Neural progenitor cell (in vitro differentiated cells): ENCODE results near the gene FBXO7. TPM values are rescaled to one million over a fixed set of nuclear protein-coding genes. Genes with fewer than 3 reads are reported as not detected.
A peak's percentile ranks its signal among the peaks of the same experiment; 100 is the strongest.

ENCODE experiments used
- DNase-seq: peaks from one replicate; pipeline ENCODE4 v3.0.0-alpha.2; 2016; ENCODE audit warnings: low spot score
- H2AFZ ChIP-seq: fragments of 200-600 bp; sonication (generic); replicated peaks from 2 replicates; pipeline ENCODE4 v1.6.1; 2016; ENCODE audit warnings: antibody characterized with exemption
- H3F3A ChIP-seq: fragments of 200-600 bp; sonication (generic); 2 replicates; pipeline ENCODE4 v1.6.1; 2016; ENCODE audit warnings: antibody characterized with exemption, low read depth
- H3K27ac ChIP-seq: fragments of 200-600 bp; sonication (generic); 2 replicates; pipeline ENCODE4 v1.5.1; 2016; ENCODE audit warnings: mild to moderate bottlenecking
- H3K27me3 ChIP-seq: fragments of 200-600 bp; sonication (generic); 2 replicates; pipeline ENCODE4 v1.6.1; 2016; ENCODE audit warnings: mild to moderate bottlenecking, moderate library complexity
- H3K36me3 ChIP-seq: fragments of 200-600 bp; sonication (generic); 2 replicates; pipeline ENCODE4 v1.5.1; 2016
- H3K4me1 ChIP-seq: fragments of 200-600 bp; sonication (generic); 2 replicates; pipeline ENCODE4 v1.6.1; 2016; ENCODE audit warnings: mixed run types
- H3K4me2 ChIP-seq: fragments of 200-600 bp; sonication (generic); 2 replicates; pipeline ENCODE4 v1.6.1; 2016
- H3K4me3 ChIP-seq: fragments of 200-600 bp; sonication (generic); 2 replicates; pipeline ENCODE4 v1.5.1; 2016
- H3K79me2 ChIP-seq: fragments of 200-600 bp; sonication (generic); 2 replicates; pipeline ENCODE4 v1.6.1; 2016; ENCODE audit warnings: low read depth
- H3K9ac ChIP-seq: fragments of 200-600 bp; sonication (generic); 2 replicates; pipeline ENCODE4 v1.6.1; 2016
- H3K9me3 ChIP-seq: fragments of 200-600 bp; sonication (generic); 2 replicates; pipeline ENCODE4 v1.5.1; 2016; ENCODE audit warnings: low read depth
- H4K20me1 ChIP-seq: fragments of 200-600 bp; sonication (generic); 2 replicates; pipeline ENCODE4 v1.6.1; 2016; ENCODE audit warnings: low read depth
- H3K27ac Mint-ChIP-seq: 3 replicates; pipeline ENCODE4 v1.8.0; 2021; ENCODE audit warnings: mixed read lengths
- H3K27me3 Mint-ChIP-seq: 2 replicates; pipeline ENCODE4 v1.8.0; 2022; ENCODE audit warnings: low read depth, mild to moderate bottlenecking, inconsistent platforms, moderate library complexity, mixed read lengths; ENCODE audit not compliant: insufficient read depth
- H3K36me3 Mint-ChIP-seq: 3 replicates; pipeline ENCODE4 v1.8.0; 2021; ENCODE audit warnings: mixed read lengths
- H3K4me1 Mint-ChIP-seq: 3 replicates; pipeline ENCODE4 v1.8.0; 2021; ENCODE audit warnings: mixed read lengths
- H3K4me3 Mint-ChIP-seq: 3 replicates; pipeline ENCODE4 v1.8.0; 2021; ENCODE audit warnings: mild to moderate bottlenecking, moderate library complexity, mixed read lengths
- H3K9me3 Mint-ChIP-seq: 3 replicates; pipeline ENCODE4 v1.8.0; 2020; ENCODE audit warnings: mixed read lengths
- CTCF ChIP-seq: fragments of 200-600 bp; sonication (generic); IDR thresholded peaks from 2 replicates; pipeline ENCODE4 v1.5.1; 2017; ENCODE audit warnings: antibody characterized with exemption, mild to moderate bottlenecking
- EZH2 ChIP-seq: fragments of 200-600 bp; sonication (generic); IDR thresholded peaks from 2 replicates; pipeline ENCODE4 v1.6.1; 2017; ENCODE audit warnings: antibody characterized with exemption, mild to moderate bottlenecking, moderate library complexity
- EZH2phosphoT487 ChIP-seq: fragments of 200-600 bp; sonication (generic); IDR thresholded peaks from 2 replicates; pipeline ENCODE4 v1.6.1; 2017; ENCODE audit warnings: antibody characterized with exemption
- total RNA-seq: library from RNA; depleted of rRNA; stranded (reverse); fragments of >200 nt; gene quantifications from 2 replicates; pipeline ENCODE4 v1.2.3, GENCODE V29; 2015; ENCODE audit warnings: low replicate concordance

The FBXO7 gene
- total RNA-seq, 1 donor from 2014 or later: 65.2 TPM

- Histone ChIP-seq H3K27ac (no peak overlapping the region), H2AFZ (no peak overlapping the region), H3K4me3 (no peak overlapping the region), H4K20me1 (no peaks in the 10 kb centered on the region), H3K4me2 (no peak overlapping the region), H3K9ac (no peak overlapping the region), H3F3A (no peaks in the 10 kb centered on the region), H3K4me1 (no peaks in the 10 kb centered on the region), H3K9me3 (no peaks in the 10 kb centered on the region), H3K79me2 (no peaks in the 10 kb centered on the region), H3K36me3 (no peaks in the 10 kb centered on the region), H3K27me3 (no peaks in the 10 kb centered on the region)
- H3K4me1 Mint-ChIP-seq: no peaks in the 10 kb centered on the region
- TF ChIP-seq EZH2 (no peak), CTCF (peak; percentile 34)
- DNase-seq: no peak
- peaks cover 2% of the 10 kb centered on the region for H3K9me3 Mint-ChIP-seq
- no peak overlapping the region for H3K4me3 Mint-ChIP-seq
- H3K27me3 Mint-ChIP-seq: peaks cover 4% of the 10 kb centered on the region
- no peak overlapping the region for H3K27ac Mint-ChIP-seq
- H3K36me3 Mint-ChIP-seq: no peaks in the 10 kb centered on the region
These were observed 44.2 kb downstream of the FBXO7 start for GRCh38 chr22:32518848-32519247.

GRCh38 chr22:32520612-32521011, 46.0 kb downstream of the FBXO7 start:
- H3K4me3 ChIP-seq: no peak overlapping the region
- Mint-ChIP-seq H3K36me3 (no peaks in the 10 kb centered on the region), H3K4me1 (no peaks in the 10 kb centered on the region), H3K4me3 (no peak overlapping the region), H3K27ac (no peak overlapping the region), H3K27me3 (no peaks in the 10 kb centered on the region), H3K9me3 (peaks cover 5% of the 10 kb centered on the region)
- TF ChIP-seq CTCF (no peak), EZH2phosphoT487 (no peak), EZH2 (no peak)
- no peaks in the 10 kb centered on the region for H3K9me3 ChIP-seq
- no peaks in the 10 kb centered on the region for H3K36me3 ChIP-seq
- no peaks in the 10 kb centered on the region for H3F3A ChIP-seq
- no peak for DNase-seq
- H4K20me1 ChIP-seq: no peaks in the 10 kb centered on the region
- H3K4me2 ChIP-seq: no peak overlapping the region
- no peak overlapping the region for H3K27ac ChIP-seq
- H3K4me1 ChIP-seq: no peaks in the 10 kb centered on the region
- H3K9ac ChIP-seq: no peak overlapping the region
- H2AFZ ChIP-seq: no peak overlapping the region
- H3K27me3 ChIP-seq: no peaks in the 10 kb centered on the region
- H3K79me2 ChIP-seq: no peaks in the 10 kb centered on the region

GRCh38 chr22:32522237-32522636, 47.6 kb downstream of the FBXO7 start:
- H3K4me1 Mint-ChIP-seq: no peaks in the 10 kb centered on the region
- Histone ChIP-seq H3K4me3 (no peak overlapping the region), H2AFZ (no peak overlapping the region), H3K4me2 (no peak overlapping the region), H3K79me2 (no peaks in the 10 kb centered on the region), H3K9me3 (no peaks in the 10 kb centered on the region), H3F3A (no peaks in the 10 kb centered on the region), H3K36me3 (no peaks in the 10 kb centered on the region), H3K27ac (no peak overlapping the region), H4K20me1 (no peaks in the 10 kb centered on the region), H3K4me1 (no peaks in the 10 kb centered on the region), H3K27me3 (no peaks in the 10 kb centered on the region), H3K9ac (no peak overlapping the region)
- H3K4me3 Mint-ChIP-seq: no peak overlapping the region
- H3K9me3 Mint-ChIP-seq: peaks cover 5% of the 10 kb centered on the region
- DNase-seq: no peak
- no peaks in the 10 kb centered on the region for H3K36me3 Mint-ChIP-seq
- no peak for TF ChIP-seq EZH2phosphoT487
- no peak for TF ChIP-seq EZH2
- no peak for TF ChIP-seq CTCF
- no peaks in the 10 kb centered on the region for H3K27me3 Mint-ChIP-seq
- H3K27ac Mint-ChIP-seq: no peak overlapping the region

- Mint-ChIP-seq H3K27ac (peak overlapping the region; percentile 29), H3K36me3 (no peaks in the 10 kb centered on the region), H3K9me3 (peaks cover 5% of the 10 kb centered on the region), H3K4me1 (peaks cover 26% of the 10 kb centered on the region), H3K4me3 (no peak overlapping the region), H3K27me3 (peaks cover 5% of the 10 kb centered on the region)
- Histone ChIP-seq H3K9ac (no peak overlapping the region), H3K4me2 (no peak overlapping the region), H3K4me3 (no peak overlapping the region), H2AFZ (no peak overlapping the region), H3K9me3 (no peaks in the 10 kb centered on the region), H3K79me2 (no peaks in the 10 kb centered on the region), H3K36me3 (no peaks in the 10 kb centered on the region), H3K27me3 (no peaks in the 10 kb centered on the region), H3K27ac (no peak overlapping the region), H3K4me1 (peaks cover 6% of the 10 kb centered on the region), H4K20me1 (no peaks in the 10 kb centered on the region), H3F3A (no peaks in the 10 kb centered on the region)
- TF ChIP-seq CTCF: no peak
- no peak for TF ChIP-seq EZH2phosphoT487
- TF ChIP-seq EZH2: no peak
- peak; percentile 24 for DNase-seq
These were observed 53.1 kb downstream of the FBXO7 start for GRCh38 chr22:32527756-32528155.
